ENCODE results near the gene BRI3BP. TPM values are rescaled to one million over a fixed set of nuclear protein-coding genes. Genes with fewer than 3 reads are reported as not detected.

The BRI3BP gene
- total RNA-seq, 3 donors from 2014 or later, result 4.3 to 6.7 (median 5.0) TPM

DNA sequence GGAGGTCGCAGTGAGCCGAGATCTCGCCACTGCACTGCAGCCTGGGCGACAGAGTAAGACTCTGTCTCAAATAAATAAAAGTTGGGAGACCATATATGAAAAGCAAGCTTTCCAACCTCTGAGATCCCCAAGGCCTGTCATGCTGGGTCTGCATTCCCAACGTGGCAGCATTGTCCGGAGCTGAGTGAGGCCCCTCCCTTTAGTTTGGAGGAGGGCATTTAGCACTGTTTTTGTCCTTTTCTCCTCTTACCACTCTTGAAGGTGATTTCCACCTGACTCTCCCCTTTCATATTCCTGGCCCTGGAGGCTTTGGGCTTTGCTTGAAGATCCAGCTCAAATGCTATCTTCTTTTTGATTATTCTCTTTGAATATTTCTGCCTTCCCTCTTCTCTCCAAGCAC is 74.9 kb downstream of the BRI3BP start:
- Histone ChIP-seq H3K27ac (no peak overlapping the region), H3K4me3 (no peak overlapping the region), H3K4me1 (peaks cover 0 to 6% of the 10 kb centered on the region in 2 donors), H3K27me3 (no peaks in the 10 kb centered on the region), H3K9me3 (no peaks in the 10 kb centered on the region), H3K36me3 (no peaks in the 10 kb centered on the region)
- TF ChIP-seq CTCF (IDR thresholded peaks at IDR 0.05), result no peak
- no peak for TF ChIP-seq POLR2A (IDR thresholded peaks at IDR 0.05)
- TF ChIP-seq POLR2AphosphoS5 (IDR thresholded peaks at IDR 0.05), result no peak
- no peak for DNase-seq (ENCODE audit: low spot score in 2 of 2)
- intact Hi-C loops (cut with DNase I; ENCODE audit: low total_unique reads), result no loop called here

DNA sequence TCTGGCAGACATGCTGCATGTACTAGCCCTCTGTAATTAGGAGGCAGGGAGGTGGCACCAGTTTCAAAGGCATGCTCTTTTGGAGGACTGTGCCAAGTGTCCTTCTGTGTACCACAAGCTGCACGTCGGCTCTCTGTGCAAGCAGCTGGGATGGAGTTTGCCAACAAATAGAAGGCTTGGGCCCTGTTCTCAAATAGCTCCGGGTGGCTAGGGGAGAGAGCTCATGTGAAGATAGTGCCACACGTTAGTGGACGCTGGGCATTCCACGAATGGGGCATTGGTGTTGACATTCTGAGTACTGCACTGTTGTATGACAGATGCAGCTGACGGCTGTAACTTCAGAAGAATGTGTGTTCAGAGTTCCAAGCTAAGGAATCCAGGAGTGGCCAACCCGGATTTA is 76.2 kb downstream of the BRI3BP start:
- TF ChIP-seq POLR2A (IDR thresholded peaks at IDR 0.05), result no peak
- no peak for TF ChIP-seq POLR2AphosphoS5 (IDR thresholded peaks at IDR 0.05)
- no peak for TF ChIP-seq CTCF (IDR thresholded peaks at IDR 0.05)
- peaks cover 0 to 6% of the 10 kb centered on the region in 2 donors for H3K4me1 ChIP-seq

DNA sequence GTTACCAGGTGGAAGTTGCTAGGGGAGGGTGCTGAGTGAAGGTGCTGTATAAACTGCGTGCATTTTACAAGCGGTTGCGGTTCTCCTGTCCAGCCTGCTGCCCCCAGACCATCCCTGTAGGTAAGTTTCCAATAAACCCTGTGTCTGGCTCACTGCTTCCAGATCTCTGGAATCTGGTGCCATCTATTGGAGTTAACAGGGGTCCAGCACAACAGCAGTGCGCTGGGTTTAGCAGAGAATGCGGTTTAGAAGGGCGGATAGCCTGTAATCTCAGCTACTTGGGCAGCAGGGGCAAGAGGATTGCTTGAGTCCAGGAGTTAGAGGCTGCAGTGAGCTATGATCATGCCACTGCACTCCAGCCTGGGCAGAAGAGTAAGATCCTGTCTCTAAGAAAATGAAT is 76.7 kb downstream of the BRI3BP start:
- no peak overlapping the region for H3K27ac ChIP-seq
- peaks cover 0 to 6% of the 10 kb centered on the region in 2 donors for H3K4me1 ChIP-seq
- intact Hi-C loops (cut with DNase I; ENCODE audit: low total_unique reads), result no loop called here
- H3K9me3 ChIP-seq, result no peaks in the 10 kb centered on the region
- no peak for TF ChIP-seq POLR2AphosphoS5 (IDR thresholded peaks at IDR 0.05)
- TF ChIP-seq POLR2A (IDR thresholded peaks at IDR 0.05), result no peak
- no peak for TF ChIP-seq CTCF (IDR thresholded peaks at IDR 0.05)
- H3K27me3 ChIP-seq, result no peaks in the 10 kb centered on the region
- no peaks in the 10 kb centered on the region for H3K36me3 ChIP-seq
- no peak overlapping the region for H3K4me3 ChIP-seq
- no peak for DNase-seq (ENCODE audit: low spot score in 2 of 2)

More for the DNA sequence above, 76.2 kb downstream of the BRI3BP start:
- intact Hi-C loops (cut with DNase I; ENCODE audit: low total_unique reads), result no loop called here
- no peak overlapping the region for H3K27ac ChIP-seq
- no peaks in the 10 kb centered on the region for H3K27me3 ChIP-seq
- no peak overlapping the region for H3K4me3 ChIP-seq
- no peak for DNase-seq (ENCODE audit: low spot score in 2 of 2)
- no peaks in the 10 kb centered on the region for H3K36me3 ChIP-seq
- H3K9me3 ChIP-seq, result no peaks in the 10 kb centered on the region

GRCh38 chr12:125070661-125071390 is 77.4 kb downstream of the BRI3BP start:
- Histone ChIP-seq H3K4me3 (no peak overlapping the region), H3K36me3 (no peaks in the 10 kb centered on the region), H3K27ac (no peak overlapping the region), H3K9me3 (no peaks in the 10 kb centered on the region), H3K4me1 (peaks cover 0 to 4% of the 10 kb centered on the region in 2 donors), H3K27me3 (no peaks in the 10 kb centered on the region)
- DNase-seq (ENCODE audit: low spot score in 2 of 2), result no peak
- intact Hi-C loops (cut with DNase I; ENCODE audit: low total_unique reads), result no loop called here
- no peak for TF ChIP-seq POLR2AphosphoS5 (IDR thresholded peaks at IDR 0.05)
- no peak for TF ChIP-seq CTCF (IDR thresholded peaks at IDR 0.05)
- TF ChIP-seq POLR2A (IDR thresholded peaks at IDR 0.05), result no peak

DNA sequence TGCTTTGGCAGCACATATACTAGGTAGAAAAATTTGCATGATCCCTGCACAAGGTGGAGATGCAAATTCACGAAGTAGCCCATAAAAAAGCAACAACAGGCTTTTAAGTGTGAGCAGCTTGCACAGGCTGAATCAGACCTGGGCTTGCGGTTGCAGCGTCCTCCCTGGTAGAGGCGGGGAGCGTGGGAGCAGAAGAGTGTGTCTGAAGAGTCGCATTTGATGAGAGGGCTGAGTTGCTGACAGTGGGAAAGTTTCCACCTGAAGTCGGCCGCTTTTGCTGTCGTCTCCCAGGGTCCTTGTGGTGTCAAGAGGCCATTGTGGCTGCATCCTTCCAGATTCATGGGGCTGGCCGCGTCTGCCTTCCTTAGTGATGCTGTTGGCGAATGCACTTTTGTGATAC is 78.0 kb downstream of the BRI3BP start:
- no peak for DNase-seq (ENCODE audit: low spot score in 2 of 2)
- TF ChIP-seq CTCF (IDR thresholded peaks at IDR 0.05) (no peak), POLR2AphosphoS5 (IDR thresholded peaks at IDR 0.05) (no peak), POLR2A (IDR thresholded peaks at IDR 0.05) (no peak)
- Histone ChIP-seq H3K36me3 (no peaks in the 10 kb centered on the region), H3K27me3 (no peaks in the 10 kb centered on the region), H3K4me3 (no peak overlapping the region), H3K9me3 (no peaks in the 10 kb centered on the region), H3K27ac (no peak overlapping the region), H3K4me1 (no peaks in the 10 kb centered on the region)
- intact Hi-C loops (cut with DNase I; ENCODE audit: low total_unique reads), result no loop called here
